HG03064 (cell line): ENCODE data around the gene TIMELESS.
A peak's percentile ranks its signal among the peaks of the same experiment; 100 is the strongest.
"Not testable (repeated sequence)": the region's sequence is repeated elsewhere in the genome, so short reads cannot be mapped to it uniquely, and the experiment has no call there.

ENCODE experiments used
- ATAC-seq: cut with Tn5 transposase; IDR thresholded peaks from one replicate; pipeline ENCODE4 v1.9.1; 2021; ENCODE audit warnings: low read depth; ENCODE audit not compliant: unreplicated experiment

The TIMELESS gene

DNA sequence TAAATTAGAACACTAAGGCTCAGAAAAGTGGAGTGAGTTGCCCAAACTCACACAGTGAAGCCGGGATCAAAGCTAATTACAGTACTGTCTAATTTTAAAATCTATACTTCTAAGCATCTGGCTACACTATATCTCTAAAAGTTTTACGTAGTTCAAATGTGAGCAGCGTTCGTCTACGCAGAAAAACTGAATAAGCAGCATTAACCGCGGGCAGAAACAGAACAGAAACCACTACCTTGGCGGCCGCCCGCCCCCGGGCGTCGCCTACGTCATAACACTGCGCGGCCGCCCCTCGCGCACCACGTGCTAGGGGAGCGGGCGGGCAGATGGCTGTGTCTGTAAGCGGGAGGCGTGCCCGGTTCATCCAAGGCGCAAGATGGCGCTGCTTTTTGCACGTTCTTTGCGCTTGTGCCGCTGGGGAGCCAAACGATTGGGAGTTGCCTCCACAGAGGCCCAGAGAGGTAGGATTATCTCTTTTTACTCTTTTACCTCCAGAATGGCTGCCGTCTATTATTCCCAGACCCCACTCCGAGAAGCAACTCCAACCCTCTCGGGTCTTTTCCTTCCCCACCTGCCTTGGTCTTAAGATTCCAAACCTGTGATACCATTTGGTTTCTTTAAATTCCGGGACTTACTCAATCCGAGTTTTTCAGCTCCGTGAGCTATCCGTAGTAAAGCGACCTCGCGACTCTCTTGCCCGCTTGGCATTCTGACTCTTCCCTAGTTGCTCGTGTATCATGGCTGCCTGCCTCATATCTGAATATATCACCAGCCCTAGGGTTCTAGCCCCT, 19.2 kb upstream of the TIMELESS start, which contains the start of gene SPRYD4:
Gene SPRYD4 (plus strand): TSS at position 363 of the 791 bp plus-strand sequence. CDS start 14 bp downstream, at position 377.
- ATAC-seq = peak; percentile 66

DNA sequence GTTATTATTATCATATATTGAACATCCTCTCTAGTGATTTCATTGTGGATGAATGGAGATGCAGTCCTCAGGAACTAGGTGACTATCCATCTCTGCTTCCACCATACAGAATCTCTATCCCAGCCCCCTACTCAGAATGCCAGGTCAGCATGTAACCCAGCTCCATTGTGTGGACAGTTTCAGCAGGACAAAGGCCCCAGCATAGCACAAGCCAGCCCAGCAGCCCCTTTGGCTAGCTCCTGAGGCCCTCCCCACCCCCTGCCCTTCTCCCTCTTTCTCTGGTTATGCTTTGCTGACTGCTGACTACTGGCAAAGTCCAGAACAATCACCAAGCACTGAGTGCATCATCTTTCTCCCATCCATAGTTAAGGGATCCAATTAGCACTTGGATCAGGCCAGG, 13.3 kb upstream of the TIMELESS start:
- no peak for ATAC-seq

DNA sequence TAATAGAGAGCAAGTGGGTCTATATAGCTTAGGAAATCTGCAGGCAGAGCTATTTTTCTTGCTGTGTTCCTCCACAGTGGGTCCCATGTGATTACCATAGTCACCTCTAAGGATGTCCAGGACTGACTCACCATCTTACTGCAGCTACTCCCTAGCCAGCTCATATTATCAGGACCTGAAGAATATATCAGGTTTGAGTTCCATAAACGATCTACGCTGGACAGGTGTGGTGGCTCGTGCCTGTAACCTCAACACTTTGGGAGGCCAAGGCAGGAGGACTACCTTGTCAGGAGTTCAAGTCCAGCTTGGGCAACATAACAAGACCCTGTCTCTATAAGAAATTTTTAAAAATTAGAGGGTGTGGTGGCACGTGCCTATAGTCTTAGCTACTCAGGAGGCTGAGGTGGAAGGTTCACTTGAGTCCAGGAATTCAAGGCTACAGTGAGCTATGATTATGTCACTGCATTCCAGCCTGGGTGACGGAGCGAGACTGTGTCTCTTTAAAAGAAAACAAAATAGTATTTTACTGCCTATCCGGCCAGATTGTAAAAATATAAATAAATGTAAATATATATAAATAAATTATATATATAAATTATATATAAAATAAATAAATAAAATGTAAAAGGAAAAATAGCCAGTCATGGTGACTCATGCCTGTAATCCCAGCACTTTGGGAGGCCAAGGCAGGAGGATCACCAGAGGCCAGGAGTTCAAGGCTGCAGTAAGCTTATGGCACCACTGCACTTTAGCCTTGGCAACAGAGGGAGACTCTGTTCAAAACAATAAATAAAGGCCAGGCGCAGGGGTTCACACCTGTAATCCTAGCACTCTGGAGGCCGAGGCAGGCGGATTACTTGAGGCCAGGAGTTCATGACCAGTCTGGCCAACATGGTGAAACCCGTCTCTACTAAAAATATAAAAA, 12.3 kb upstream of the TIMELESS start:
- no peak for ATAC-seq

DNA sequence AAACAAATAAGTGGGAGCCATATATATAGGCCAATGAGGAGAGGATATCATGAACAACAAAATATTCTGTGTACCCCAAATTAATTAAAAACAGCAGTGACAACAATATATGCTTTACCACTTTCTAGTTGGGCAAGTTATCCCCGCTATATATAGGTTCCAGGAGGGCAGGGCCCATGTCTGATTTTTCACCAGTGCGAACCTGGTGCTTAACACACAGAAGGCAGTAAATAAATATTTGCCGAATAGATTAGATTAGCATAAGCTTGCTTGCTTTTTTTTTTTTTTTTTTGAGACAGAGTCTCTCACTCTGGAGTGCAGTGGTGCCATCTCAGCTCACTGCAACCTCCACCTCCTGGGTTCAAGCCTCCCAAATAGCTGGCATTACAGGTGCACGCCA, 8.6 kb upstream of the TIMELESS start:
- ATAC-seq = no peak

DNA sequence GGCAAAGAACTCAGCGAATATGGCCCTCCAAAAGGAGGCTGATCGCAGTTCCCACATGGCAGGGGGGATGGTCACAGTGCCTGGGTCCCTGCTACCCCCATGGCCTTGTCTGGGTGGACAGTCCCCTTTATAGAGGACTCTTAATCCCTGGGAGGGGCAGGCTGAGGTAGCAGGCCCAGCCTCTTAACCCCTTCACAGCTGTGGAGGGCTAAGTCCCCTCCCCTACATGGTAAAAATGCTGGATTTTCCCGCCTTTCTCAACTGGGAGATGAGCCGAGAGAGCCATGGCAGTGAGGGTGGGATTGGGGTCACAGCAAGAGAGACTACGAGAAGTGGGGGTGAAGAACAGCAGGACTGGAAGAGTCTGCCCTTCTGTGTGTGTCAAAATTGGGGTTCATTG, 5.3 kb upstream of the TIMELESS start, which contains the start of gene MIP:
Gene MIP (minus strand): TSS at position 101 of the 400 bp plus-strand sequence. CDS start 44 bp downstream, at position 57.
- no peak for ATAC-seq

DNA sequence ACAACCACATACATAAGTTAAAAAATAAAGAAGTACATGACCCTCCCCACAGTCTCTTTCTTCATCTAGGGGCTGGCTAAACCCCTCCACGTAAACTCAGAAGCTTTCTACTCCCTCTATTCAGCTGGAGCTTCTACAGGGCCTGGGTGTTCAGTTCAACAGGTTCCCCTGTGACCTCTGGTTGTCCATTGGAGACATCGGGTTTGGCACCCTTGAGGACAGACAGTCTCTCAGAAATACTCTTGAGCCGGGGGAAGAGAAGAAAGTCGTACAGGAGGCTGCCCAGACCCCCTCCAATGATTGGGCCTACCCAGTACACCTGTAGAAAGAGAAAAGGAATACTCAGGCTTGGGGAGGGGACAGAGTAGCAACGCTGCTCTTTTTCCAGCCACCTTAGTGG, 1.9 kb upstream of the TIMELESS start:
- ATAC-seq = no peak

DNA sequence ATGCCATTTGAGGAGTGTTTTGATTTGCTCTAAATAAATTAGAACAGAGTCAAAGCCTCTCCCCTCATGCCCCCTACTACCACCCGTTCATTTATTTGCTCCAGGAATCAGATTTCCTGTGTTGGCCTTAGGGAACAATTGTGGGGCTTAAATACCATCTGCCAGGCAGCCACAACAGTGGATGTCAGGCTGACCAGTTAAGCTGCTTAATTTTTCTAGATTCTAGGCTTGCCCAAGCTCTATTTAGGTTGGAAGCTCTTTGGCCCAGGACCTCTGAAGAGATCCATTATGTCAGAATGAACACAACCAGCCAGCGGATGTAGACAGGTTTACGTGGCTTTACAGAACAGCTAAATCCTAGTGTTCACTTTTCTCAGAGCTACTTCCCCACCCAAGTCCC, 1.0 kb upstream of the TIMELESS start:
- ATAC-seq = no peak

DNA sequence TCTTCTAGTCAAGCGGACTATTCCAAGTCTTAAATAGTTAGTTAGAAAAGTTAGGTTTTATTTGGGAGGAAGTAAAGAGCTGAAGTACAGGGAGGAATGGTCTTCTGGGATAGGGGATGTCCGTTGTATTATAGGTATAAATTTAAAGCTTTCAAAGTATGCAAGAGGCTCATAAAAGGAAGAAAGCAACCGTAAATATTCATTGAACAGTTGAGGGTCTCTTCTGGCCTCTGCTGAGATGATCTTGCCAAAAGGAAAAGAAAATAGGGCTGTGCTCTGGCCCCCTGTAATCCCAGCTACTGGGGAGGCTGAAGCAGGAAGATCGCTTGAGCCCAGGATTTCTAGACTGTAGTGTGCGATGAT, 377 bp upstream of the TIMELESS start:
- no peak for ATAC-seq

DNA sequence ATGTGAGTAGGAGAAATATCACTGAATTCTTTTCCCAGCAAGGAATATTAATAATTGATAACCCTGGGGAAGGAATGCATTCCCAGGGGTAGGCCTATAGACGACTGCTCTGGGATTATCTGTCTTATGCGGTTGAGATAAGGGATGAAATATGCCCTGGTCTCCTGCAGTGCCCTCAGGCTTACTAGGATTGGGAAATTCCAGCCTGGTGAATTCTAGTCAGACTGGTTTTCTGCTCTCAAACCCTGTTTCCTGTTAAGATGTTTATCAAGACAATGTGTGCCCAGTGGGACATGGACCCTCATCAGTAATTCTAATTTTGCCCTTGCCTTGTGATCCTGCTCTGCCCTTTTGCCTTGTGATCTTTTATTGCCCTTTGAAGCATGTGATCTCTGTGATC, 6.0 kb downstream of the TIMELESS start:
- ATAC-seq = not testable (repeated sequence)

DNA sequence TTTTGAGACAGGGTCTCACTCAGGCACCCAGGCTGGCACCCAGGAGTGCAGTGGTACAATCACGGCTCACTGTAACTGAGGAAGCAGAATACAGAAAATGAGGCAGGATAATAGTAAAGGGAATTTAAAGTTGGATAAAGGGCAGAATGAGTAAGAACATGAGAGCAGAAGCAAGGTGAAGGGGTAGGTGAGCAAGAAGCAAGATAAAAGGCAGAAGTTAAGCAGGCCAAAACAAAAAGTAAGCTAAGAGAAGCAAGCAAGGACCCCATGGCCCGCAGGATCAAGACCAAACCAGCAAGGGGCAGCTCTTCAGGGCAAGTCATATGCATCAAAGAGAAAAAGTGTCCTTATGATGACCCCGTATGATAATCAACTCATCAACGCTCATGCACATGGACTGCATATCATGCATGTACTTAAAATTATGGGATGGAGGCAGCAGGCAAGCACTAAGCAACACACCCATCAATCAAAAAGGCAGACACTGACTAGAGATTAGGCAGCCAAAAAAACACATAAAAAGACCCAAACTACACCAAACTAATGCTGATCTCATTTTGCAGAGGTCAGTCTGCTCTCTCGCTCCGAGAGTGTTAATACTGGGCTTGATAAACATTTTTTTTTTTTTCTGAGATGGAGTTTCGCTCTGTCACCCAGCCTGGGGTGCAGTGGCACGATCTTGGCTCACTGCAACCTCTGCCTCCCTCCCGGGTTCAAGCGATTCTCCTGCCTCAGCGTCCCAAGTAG, 11.6 kb downstream of the TIMELESS start:
- no peak for ATAC-seq

DNA sequence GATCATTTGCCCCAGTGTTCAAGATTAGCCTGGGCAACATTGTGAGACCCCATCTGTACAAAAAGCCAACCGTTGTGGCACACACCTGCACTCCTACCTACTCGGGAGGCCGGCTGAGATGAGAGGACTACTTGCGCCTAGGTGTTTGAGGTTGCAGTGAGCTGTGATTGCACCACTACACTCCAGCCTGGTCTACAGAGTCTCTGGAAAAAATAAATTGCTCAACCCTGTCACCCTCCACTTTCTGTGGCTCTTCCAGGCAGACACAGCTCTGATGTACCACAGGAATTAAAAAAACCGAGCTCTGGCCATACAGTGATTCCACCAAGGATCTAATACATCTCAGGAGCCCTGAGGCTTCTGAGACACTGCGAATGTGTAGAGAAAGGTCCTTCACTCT, 14.4 kb downstream of the TIMELESS start:
- ATAC-seq = no peak

DNA sequence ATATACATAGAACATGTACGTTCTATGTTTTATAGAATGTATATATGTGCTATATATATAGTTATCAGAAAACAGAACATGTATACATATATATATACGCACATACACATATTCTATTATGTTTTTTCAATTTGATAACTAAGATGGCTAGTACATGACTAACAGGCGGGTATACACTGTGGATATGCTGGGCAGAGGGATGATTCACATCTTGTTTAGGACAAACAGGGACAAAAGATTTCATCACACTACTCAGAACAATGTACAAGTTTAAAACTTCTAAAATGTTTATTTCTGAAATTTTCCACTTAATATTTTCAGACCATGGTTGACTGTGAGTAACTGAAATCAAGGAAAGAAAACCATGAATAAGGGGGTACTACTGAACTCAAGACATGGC, 17.4 kb downstream of the TIMELESS start:
- ATAC-seq = no peak

DNA sequence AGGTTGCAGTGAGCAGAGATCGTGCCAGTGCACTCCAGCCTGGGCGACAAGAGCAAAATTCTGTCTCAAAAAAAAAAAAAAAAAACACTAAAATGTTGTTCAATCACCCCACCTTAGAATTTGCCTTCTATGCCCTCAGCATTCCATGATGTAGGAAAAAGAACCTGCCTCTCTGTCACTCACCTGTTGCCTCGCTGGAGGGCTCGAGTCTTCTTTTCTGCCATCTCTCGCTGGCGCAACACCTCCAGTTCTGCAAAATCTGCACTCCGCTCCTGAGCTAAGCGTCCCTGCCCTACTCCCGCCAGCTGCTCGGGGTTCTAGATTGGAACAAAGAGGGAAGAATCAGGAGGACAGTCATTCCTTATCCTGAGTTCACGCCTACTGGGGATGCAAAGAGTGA, 17.9 kb downstream of the TIMELESS start:
- ATAC-seq = no peak

DNA sequence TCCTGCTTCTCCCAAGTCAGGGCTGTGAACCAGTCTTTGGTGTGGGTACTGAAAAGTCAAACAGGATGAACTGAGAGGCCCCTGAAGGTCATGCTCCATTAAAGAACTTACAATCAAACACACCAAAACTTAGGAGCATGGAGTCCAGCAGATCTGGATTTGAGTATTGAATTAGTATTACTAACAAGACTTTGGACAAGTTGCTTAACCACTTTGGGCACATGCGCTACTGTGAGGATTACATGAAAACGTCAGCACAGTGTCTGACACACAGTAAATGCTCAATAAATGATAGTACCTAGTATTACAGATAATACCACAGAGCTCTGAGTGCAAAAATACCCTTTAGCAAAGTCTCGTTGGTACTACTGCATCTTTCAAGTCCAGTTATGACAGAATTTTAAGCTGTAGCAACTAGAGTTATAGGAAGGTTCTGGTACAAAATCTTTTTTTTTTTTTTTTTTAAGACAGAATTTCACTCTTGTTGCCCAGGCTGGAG, 23.2 kb downstream of the TIMELESS start:
- ATAC-seq = no peak

DNA sequence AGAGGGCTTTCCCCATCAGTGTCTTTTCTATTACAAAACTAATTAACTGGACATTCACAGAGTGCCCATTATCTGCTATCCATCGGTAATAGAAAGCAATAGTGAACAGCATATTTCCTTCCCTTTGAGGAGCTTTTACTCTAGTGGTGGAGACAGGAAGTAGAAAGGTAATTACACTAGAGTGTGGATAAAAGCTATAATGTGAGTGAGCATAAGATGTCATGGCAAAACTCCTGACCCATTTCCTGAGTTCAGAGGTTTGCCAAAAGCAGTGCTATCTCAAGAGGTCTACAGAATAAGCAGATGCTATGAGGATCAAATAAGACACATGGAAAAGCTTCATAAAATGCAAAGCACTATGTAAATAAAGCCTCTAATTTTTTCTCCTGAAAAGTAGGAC, 24.0 kb downstream of the TIMELESS start:
- no peak for ATAC-seq

DNA sequence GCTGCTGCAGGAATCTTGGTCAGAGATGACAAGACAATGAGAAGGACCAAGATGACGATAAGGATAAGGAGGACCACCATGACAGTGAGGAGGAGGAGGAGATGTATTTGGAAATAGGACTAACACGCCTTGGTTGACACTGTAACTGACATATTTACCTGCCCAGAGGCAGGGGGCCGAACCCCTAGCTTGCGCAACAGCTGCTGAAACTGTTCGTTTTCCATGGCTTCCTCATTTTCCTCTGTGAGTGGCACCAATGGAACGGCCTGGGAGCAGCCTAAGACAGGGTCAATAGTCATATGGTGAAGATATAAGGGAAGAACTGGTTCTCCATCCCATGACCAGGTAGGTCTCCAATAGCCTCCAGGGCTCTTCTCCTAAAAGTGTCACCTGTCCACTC, 28.8 kb downstream of the TIMELESS start:
- ATAC-seq = no peak

DNA sequence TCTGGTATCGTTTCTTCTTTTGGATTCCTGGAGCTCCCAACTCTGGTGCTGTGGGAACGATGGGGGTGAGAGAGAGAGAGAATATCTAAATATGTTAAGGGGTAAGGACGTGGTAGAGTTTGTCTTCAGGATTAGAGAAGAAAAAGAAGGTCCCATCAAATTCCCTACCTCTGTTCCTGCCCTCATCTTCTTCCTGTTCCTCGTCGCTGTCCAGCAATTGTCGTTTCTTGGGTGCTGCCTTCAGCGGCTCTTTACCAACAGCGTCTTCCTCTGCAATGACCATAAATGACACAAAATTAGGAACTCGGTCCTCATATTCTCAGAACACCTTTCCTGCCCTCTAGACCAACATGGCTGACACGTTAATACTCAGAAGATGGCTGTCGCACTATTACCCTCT, 31.5 kb downstream of the TIMELESS start:
- no peak for ATAC-seq

DNA sequence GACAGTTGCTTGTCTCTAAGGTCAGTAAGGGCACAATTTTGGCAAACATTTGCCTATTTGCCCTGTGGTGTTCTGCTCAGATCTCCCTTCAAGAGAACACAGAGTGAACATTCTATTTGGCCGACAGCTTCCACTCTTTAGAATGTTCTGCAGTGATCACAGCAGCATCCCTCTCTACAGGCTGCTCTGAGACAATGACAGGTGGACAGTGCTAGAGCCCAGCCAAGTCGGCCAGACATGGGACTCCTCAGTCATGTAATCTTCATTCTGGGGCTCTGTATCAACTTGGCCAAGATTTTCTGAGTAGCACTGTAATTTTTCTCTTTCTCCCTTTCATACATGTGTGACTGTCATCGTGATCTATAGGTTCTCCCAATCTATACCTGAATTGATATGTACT, 34.8 kb downstream of the TIMELESS start:
- no peak for ATAC-seq

DNA sequence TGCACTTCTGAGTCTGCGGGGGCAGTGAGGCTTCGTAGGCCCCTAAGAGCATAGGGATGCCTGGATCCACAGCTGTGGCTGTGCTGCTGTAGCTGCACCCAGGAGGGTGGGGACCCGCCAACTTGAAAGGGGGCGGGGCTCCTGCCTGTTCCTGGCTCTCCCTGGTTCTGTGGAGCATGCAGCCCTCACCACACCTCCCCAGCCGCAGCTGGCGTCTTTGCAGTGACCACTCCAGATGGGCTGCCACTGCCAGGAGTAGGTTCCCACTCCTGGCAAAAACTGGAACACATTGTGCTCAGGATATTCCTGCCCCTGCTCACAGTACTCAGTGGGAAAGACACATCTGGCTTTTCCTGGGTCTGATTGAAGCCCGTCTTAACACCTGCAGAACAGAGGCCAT, 35.8 kb downstream of the TIMELESS start:
- ATAC-seq = no peak

DNA sequence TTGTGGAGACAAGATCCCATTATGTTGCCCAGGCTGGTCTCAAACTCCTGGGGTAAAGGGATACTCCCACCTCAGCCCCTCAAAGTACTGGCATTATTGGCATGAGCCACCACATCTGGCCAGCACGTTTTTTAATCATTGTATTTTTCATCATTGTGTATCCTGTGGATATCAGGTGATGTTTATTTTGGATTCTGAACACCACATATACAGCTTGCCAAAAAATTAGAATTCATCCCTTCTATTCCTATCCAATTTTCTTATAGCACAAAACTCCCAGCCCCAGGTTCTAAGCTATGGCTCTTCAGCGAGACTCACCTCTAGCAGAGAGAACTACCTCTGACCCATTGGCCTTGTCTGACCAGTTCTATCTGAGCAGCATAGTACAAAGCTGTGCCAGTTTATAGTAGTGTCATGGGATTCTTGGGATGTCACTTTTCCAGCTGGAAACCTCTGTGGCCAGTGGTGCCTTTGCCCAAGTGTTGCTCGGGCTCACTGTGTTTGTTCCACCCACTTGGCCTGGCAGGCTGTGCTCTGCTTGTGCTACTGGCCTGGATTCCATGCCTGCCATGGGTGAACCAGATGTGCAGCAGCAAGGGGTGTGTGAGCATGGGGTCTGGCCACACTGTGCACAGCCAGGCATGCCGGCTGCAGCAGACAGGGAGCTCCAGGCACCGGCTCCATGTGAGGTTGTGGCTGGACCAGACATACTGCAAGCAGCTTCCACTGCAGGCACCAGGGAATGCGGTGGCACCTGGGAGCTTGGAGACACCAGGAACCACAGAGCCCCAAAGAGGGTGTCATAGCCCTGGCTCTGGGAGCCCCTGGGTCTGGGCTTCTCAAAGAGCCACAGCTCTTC, 37.2 kb downstream of the TIMELESS start:
- ATAC-seq = no peak
